ENCODE results near the gene SAFB.

DNA sequence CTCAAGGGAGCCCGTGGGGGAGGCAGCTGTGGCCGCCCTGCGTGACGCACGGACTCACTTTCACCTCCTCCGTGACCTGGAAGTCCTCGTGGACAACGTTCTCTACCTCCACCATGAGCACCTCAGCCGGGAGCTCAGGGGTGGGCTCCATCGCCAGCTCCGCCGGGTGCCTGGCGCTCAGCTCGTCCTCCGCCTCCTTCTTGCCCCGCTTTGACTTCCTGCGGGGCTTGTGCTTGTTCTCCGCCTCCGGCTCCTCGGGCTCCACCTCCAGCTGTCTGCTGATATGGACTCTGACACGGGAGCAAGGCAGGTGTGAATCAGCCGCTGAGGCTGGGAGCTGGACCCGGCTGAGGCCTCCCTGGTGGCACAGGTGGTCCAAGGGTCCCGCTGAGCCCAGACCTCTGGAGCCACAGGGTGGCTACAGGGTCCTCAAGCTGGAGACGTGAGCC is 88.9 kb downstream of the SAFB start:
- TF ChIP-seq, protein P1, sequence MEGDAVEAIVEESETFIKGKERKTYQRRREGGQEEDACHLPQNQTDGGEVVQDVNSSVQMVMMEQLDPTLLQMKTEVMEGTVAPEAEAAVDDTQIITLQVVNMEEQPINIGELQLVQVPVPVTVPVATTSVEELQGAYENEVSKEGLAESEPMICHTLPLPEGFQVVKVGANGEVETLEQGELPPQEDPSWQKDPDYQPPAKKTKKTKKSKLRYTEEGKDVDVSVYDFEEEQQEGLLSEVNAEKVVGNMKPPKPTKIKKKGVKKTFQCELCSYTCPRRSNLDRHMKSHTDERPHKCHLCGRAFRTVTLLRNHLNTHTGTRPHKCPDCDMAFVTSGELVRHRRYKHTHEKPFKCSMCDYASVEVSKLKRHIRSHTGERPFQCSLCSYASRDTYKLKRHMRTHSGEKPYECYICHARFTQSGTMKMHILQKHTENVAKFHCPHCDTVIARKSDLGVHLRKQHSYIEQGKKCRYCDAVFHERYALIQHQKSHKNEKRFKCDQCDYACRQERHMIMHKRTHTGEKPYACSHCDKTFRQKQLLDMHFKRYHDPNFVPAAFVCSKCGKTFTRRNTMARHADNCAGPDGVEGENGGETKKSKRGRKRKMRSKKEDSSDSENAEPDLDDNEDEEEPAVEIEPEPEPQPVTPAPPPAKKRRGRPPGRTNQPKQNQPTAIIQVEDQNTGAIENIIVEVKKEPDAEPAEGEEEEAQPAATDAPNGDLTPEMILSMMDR (conservative IDR thresholded peaks at IDR 0.05; ENCODE audit: low read length) = no peak
- TF ChIP-seq EZH2phosphoT487 (IDR thresholded peaks at IDR 0.05; ENCODE audit: borderline replicate concordance, low read depth, low read length) = no peak

Measured in OCI-LY7 (cell line).